Activated CD8-positive, alpha-beta memory T cell treated with anti-CD3 and anti-CD28 coated beads, Interleukin-2, amount 50 U/mL, for 24 hours (primary cell): ENCODE results near the gene HOXC11.

Experiments
- DNase-seq: peaks from one replicate; pipeline ENCODE4 v3.0.0-alpha.2; 2020; ENCODE audit errors: extremely low read depth

HOXC11 gene

GRCh38 chr12:53973236-53974042 is 513 bp downstream of the HOXC11 start:
- DNase-seq: no peak

GRCh38 chr12:53974084-53975063 is 1.4 kb downstream of the HOXC11 start, which contains the start of gene HOTAIR:
Gene HOTAIR (minus strand): TSS chr12:53974954.
- DNase-seq: no peak

GRCh38 chr12:53975064-53975471 is 2.1 kb downstream of the HOXC11 start:
- DNase-seq: no peak

- DNase-seq: no peak
Measured at GRCh38 chr12:53975479-53976152, 2.7 kb downstream of the HOXC11 start.

GRCh38 chr12:53976172-53976822 is 3.4 kb downstream of the HOXC11 start:
- no peak for DNase-seq

GRCh38 chr12:53976823-53977595 is 4.1 kb downstream of the HOXC11 start:
- DNase-seq: no peak

GRCh38 chr12:53977596-53978445 is 4.9 kb downstream of the HOXC11 start:
- DNase-seq: no peak

GRCh38 chr12:53978477-53979356 is 5.8 kb downstream of the HOXC11 start:
- no peak for DNase-seq

- no peak for DNase-seq
Measured at GRCh38 chr12:53980104-53980801, 7.3 kb downstream of the HOXC11 start.

- no peak for DNase-seq
Measured at GRCh38 chr12:53980802-53981496, 8.0 kb downstream of the HOXC11 start.

- no peak for DNase-seq
Measured at GRCh38 chr12:53981634-53982565, 9.0 kb downstream of the HOXC11 start.

GRCh38 chr12:53982648-53983567 is 10.0 kb downstream of the HOXC11 start:
- no peak for DNase-seq

- DNase-seq: no peak
Measured at GRCh38 chr12:53983568-53983949, 10.6 kb downstream of the HOXC11 start.

GRCh38 chr12:53983950-53984572 is 11.1 kb downstream of the HOXC11 start:
- DNase-seq: no peak
